ENCODE data around the gene PTPRD. TPM values are rescaled to one million over a fixed set of nuclear protein-coding genes. Genes with fewer than 3 reads are reported as not detected.

PTPRD gene
- total RNA-seq, 1 experiment from 2014 or later, result 70.1 TPM

DNA sequence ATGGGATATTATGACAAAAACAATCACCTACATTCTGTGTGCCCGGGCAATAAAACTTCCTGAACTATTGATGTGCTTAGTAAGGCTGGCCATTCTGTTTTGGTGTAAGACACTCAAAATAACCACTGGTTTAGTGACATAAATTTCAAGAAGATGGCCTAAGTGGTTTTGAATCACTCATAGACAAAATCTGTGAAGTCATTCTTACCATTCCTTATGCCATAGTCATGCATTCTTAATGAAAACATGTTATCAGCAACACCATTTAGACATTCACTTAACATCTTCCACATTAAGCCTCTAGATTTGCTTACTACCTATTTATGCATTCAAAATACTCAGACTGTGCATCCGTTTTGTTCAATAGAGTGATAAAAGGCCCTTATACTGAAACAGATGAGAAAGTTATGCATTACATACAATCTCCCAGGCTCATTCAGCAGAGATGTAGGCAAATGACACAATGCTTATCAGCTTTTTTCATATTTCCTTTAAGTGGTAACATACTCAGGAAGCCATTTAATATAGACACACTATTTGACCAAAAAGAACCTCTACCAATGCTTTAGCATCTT is 1964.4 kb downstream of the PTPRD start:
- no peaks in the 10 kb centered on the region for H3K9me3 Mint-ChIP-seq (ENCODE audit: unreplicated experiment)
- no peaks in the 10 kb centered on the region for H3K4me1 Mint-ChIP-seq (ENCODE audit: low read depth, unreplicated experiment)
- CTCF ChIA-PET, result no interaction called here
- no peaks in the 10 kb centered on the region for H3K36me3 Mint-ChIP-seq (ENCODE audit: insufficient read depth, unreplicated experiment)
- intact Hi-C loops (cut with micrococcal nuclease; ENCODE audit: unreplicated experiment), result no loop called here
- Histone ChIP-seq H3K4me1 (no peaks in the 10 kb centered on the region), H3K4me3 (ENCODE audit: low read depth, low read length) (no peak overlapping the region), H3K27me3 (replicated peaks; ENCODE audit: control insufficient read depth, insufficient read depth, low read length) (no peaks in the 10 kb centered on the region), H3K9me3 (no peaks in the 10 kb centered on the region), H3K36me3 (ENCODE audit: control insufficient read depth, insufficient read depth, low read length) (no peaks in the 10 kb centered on the region)
- TF ChIP-seq, protein P1, sequence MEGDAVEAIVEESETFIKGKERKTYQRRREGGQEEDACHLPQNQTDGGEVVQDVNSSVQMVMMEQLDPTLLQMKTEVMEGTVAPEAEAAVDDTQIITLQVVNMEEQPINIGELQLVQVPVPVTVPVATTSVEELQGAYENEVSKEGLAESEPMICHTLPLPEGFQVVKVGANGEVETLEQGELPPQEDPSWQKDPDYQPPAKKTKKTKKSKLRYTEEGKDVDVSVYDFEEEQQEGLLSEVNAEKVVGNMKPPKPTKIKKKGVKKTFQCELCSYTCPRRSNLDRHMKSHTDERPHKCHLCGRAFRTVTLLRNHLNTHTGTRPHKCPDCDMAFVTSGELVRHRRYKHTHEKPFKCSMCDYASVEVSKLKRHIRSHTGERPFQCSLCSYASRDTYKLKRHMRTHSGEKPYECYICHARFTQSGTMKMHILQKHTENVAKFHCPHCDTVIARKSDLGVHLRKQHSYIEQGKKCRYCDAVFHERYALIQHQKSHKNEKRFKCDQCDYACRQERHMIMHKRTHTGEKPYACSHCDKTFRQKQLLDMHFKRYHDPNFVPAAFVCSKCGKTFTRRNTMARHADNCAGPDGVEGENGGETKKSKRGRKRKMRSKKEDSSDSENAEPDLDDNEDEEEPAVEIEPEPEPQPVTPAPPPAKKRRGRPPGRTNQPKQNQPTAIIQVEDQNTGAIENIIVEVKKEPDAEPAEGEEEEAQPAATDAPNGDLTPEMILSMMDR (IDR thresholded peaks at IDR 0.05; ENCODE audit: insufficient read depth in 1 of 2, low read depth in 1 of 2, low read length in 1 of 2, severe bottlenecking in 1 of 2, unreplicated experiment in 1 of 2), result no peak
- no peak overlapping the region for H3K27ac Mint-ChIP-seq (ENCODE audit: unreplicated experiment)
- DNase-seq, result no peak
- POLR2A ChIA-PET, result no interaction called here
- no peak overlapping the region for H3K4me3 Mint-ChIP-seq (ENCODE audit: unreplicated experiment)
- no TSS peak for BruUV-seq (replicated peaks)
- H3K27me3 Mint-ChIP-seq (ENCODE audit: insufficient read depth, unreplicated experiment), result no peaks in the 10 kb centered on the region

DNA sequence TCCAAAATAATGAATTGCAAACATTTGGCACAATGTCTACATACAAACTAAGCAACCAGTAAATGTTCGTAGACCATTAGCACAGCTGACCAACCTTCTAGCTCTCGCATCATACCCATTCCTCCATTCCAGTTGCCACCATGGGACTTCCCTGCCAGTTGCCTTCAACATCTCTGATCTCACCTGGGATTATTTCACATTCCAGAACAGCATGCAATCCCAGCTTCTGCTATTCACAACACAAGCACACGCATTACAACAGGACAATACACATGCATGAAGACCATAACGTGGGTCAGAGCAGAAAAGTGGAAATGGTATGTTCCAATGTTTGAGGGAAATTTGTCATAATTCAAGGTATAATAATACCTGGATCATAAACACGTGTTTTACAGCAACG is 1965.0 kb downstream of the PTPRD start:
- Mint-ChIP-seq H3K9me3 (ENCODE audit: unreplicated experiment) (no peaks in the 10 kb centered on the region), H3K4me3 (ENCODE audit: unreplicated experiment) (no peak overlapping the region), H3K36me3 (ENCODE audit: insufficient read depth, unreplicated experiment) (no peaks in the 10 kb centered on the region), H3K27me3 (ENCODE audit: insufficient read depth, unreplicated experiment) (no peaks in the 10 kb centered on the region), H3K4me1 (ENCODE audit: low read depth, unreplicated experiment) (no peaks in the 10 kb centered on the region), H3K27ac (ENCODE audit: unreplicated experiment) (no peak overlapping the region)
- ChIA-PET POLR2A (no interaction called here), CTCF (no interaction called here)
- no TSS peak for BruUV-seq (replicated peaks)
- Histone ChIP-seq H3K36me3 (ENCODE audit: control insufficient read depth, insufficient read depth, low read length) (no peaks in the 10 kb centered on the region), H3K27me3 (replicated peaks; ENCODE audit: control insufficient read depth, insufficient read depth, low read length) (no peaks in the 10 kb centered on the region), H3K9me3 (no peaks in the 10 kb centered on the region), H3K4me3 (ENCODE audit: low read depth, low read length) (no peak overlapping the region), H3K4me1 (no peaks in the 10 kb centered on the region)
- DNase-seq, result no peak
- intact Hi-C loops (cut with micrococcal nuclease; ENCODE audit: unreplicated experiment), result no loop called here
- TF ChIP-seq, protein P1 (IDR thresholded peaks at IDR 0.05; ENCODE audit: insufficient read depth in 1 of 2, low read depth in 1 of 2, low read length in 1 of 2, severe bottlenecking in 1 of 2, unreplicated experiment in 1 of 2), result no peak

DNA sequence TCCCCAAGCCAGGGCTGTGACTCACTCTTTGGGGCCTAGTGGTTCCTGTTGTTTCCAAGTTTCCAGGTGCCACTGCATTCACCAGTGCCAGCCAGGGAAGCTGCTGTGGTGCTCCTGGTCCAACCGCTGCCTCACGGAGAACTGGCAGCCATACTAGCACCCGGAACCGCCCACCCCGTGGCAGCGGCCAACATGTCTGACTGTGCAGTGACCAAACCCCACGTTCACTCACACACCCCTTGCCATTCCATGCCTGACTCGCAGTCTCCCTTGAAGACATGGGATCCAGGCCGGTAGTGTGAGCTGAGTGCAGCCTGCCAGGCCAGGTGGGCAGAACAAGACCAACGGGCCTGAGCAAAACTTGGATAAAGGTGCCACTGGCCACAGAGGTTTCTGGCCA is 1968.2 kb downstream of the PTPRD start:
- H3K4me1 Mint-ChIP-seq (ENCODE audit: low read depth, unreplicated experiment), result no peaks in the 10 kb centered on the region
- Histone ChIP-seq H3K4me3 (ENCODE audit: low read depth, low read length) (no peak overlapping the region), H3K27me3 (replicated peaks; ENCODE audit: control insufficient read depth, insufficient read depth, low read length) (no peaks in the 10 kb centered on the region), H3K4me1 (no peaks in the 10 kb centered on the region), H3K9me3 (no peaks in the 10 kb centered on the region), H3K36me3 (ENCODE audit: control insufficient read depth, insufficient read depth, low read length) (no peaks in the 10 kb centered on the region)
- no peaks in the 10 kb centered on the region for H3K36me3 Mint-ChIP-seq (ENCODE audit: insufficient read depth, unreplicated experiment)
- ChIA-PET POLR2A (no interaction called here), CTCF (no interaction called here)
- no peaks in the 10 kb centered on the region for H3K27me3 Mint-ChIP-seq (ENCODE audit: insufficient read depth, unreplicated experiment)
- no TSS peak for BruUV-seq (replicated peaks)
- H3K27ac Mint-ChIP-seq (ENCODE audit: unreplicated experiment), result no peak overlapping the region
- no peaks in the 10 kb centered on the region for H3K9me3 Mint-ChIP-seq (ENCODE audit: unreplicated experiment)
- no peak overlapping the region for H3K4me3 Mint-ChIP-seq (ENCODE audit: unreplicated experiment)
- TF ChIP-seq, protein P1 (IDR thresholded peaks at IDR 0.05; ENCODE audit: insufficient read depth in 1 of 2, low read depth in 1 of 2, low read length in 1 of 2, severe bottlenecking in 1 of 2, unreplicated experiment in 1 of 2), result no peak
- intact Hi-C loops (cut with micrococcal nuclease; ENCODE audit: unreplicated experiment), result no loop called here
- DNase-seq, result no peak
